Spleen (tissue), 7 donors: ENCODE data around the gene SARNP.

ENCODE experiments used
- POLR2A ChIP-seq, 3 donors: fragments of 450-650 bp; IDR thresholded peaks; one replicate each; pipeline ENCODE4 v1.5.1; 2017; ENCODE audit warnings: antibody characterized with exemption in 3 of 3, mild to moderate bottlenecking in 1 of 3
- POLR2AphosphoS5 ChIP-seq, 3 donors: sonication (generic); formaldehyde crosslinking; IDR thresholded peaks; one replicate each; pipeline ENCODE4 v1.5.1; 2017; ENCODE audit warnings: antibody characterized with exemption in 3 of 3
- TF ChIP-seq, protein P1 (sequence below), 11 experiments: fragments of 200-600 bp in 7 of 11; fragments of 450-650 bp in 4 of 11; sonication (generic) in 4 of 11; IDR thresholded peaks in 8 of 11; conservative IDR thresholded peaks in 3 of 11; 1 replicate in 7 of 11; 2 replicates in 4 of 11; pipeline versions ENCODE4 v1.4.0 to v1.8.0; 2016 to 2021; ENCODE audit warnings: antibody characterized with exemption in 11 of 11, inconsistent platforms in 4 of 11, mild to moderate bottlenecking in 1 of 11
- donor health status: DM: no; HTN: no; CAD: no; lungs with moderate emphysema.
- donor health status: DM: no; HTN: no; CAD: no.
- donor health status: DM: no; HTN: no; CAD: no.

DNA sequence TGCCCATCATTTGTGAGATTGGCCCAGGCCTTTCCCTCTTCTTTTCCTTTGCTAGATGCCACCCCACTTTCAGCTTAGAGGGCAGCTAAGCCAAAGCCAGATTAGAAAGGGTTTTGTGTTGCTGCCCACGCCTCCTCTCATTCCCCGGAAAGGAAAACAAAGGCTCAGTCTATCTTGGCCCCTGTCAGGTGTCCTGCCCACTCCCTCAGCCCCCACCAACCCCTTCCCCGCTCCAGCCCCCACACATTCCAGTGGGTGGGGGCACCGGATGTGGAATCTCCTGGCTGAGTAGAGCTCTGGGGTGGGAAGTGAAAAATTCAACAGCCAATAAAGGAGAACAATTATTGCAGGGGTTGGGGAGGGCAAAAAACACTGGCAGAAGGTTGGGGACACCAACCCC lies 99.5 kb downstream of the SARNP start:
- TF ChIP-seq, protein P1, sequence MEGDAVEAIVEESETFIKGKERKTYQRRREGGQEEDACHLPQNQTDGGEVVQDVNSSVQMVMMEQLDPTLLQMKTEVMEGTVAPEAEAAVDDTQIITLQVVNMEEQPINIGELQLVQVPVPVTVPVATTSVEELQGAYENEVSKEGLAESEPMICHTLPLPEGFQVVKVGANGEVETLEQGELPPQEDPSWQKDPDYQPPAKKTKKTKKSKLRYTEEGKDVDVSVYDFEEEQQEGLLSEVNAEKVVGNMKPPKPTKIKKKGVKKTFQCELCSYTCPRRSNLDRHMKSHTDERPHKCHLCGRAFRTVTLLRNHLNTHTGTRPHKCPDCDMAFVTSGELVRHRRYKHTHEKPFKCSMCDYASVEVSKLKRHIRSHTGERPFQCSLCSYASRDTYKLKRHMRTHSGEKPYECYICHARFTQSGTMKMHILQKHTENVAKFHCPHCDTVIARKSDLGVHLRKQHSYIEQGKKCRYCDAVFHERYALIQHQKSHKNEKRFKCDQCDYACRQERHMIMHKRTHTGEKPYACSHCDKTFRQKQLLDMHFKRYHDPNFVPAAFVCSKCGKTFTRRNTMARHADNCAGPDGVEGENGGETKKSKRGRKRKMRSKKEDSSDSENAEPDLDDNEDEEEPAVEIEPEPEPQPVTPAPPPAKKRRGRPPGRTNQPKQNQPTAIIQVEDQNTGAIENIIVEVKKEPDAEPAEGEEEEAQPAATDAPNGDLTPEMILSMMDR (IDR thresholded peaks at IDR 0.05 in 8 of 11, conservative IDR thresholded peaks at IDR 0.05 in 3 of 11), result no peak
- TF ChIP-seq POLR2A (IDR thresholded peaks at IDR 0.05) (no peak), POLR2AphosphoS5 (IDR thresholded peaks at IDR 0.05) (no peak)
